ENCODE data around the gene OARD1. TPM values are rescaled to one million over a fixed set of nuclear protein-coding genes. Genes with fewer than 3 reads are reported as not detected.

Gene OARD1
- total RNA-seq, 4 donors from 2014 or later, result 8.6 to 30.0 (median 16.1) TPM

DNA sequence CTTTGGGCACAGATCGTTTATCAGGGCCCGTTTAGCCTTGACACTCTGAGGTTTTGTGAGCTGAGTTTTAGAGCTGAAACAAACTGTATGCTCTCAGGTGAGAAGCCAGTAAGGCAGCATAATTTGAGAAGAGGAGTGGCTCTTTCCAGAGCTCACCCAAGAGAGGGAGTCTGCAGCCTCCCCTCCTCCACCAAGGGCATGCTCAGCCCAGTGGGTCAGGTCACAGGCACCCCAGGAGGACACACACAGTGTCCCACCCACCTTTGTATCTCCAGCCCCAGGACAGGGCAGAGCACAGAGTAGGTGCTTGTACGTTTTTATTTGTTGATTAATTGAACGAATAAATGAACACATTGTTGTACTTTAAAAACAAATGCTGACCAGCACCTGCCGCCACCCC is 26.5 kb downstream of the OARD1 start:
- TF ChIP-seq, protein P1, sequence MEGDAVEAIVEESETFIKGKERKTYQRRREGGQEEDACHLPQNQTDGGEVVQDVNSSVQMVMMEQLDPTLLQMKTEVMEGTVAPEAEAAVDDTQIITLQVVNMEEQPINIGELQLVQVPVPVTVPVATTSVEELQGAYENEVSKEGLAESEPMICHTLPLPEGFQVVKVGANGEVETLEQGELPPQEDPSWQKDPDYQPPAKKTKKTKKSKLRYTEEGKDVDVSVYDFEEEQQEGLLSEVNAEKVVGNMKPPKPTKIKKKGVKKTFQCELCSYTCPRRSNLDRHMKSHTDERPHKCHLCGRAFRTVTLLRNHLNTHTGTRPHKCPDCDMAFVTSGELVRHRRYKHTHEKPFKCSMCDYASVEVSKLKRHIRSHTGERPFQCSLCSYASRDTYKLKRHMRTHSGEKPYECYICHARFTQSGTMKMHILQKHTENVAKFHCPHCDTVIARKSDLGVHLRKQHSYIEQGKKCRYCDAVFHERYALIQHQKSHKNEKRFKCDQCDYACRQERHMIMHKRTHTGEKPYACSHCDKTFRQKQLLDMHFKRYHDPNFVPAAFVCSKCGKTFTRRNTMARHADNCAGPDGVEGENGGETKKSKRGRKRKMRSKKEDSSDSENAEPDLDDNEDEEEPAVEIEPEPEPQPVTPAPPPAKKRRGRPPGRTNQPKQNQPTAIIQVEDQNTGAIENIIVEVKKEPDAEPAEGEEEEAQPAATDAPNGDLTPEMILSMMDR (IDR thresholded peaks at IDR 0.05), result no peak
- no peak for TF ChIP-seq POLR2A (IDR thresholded peaks at IDR 0.05)
- H3K27me3 ChIP-seq, result no peaks in the 10 kb centered on the region
- no peak overlapping the region for H3K27ac ChIP-seq
- 61 to 75% methylated on average over 5 of the region's 5 CpGs for WGBS, 2 donors
- H3K36me3 ChIP-seq, result no peaks in the 10 kb centered on the region
- H3K4me1 ChIP-seq, result peaks cover 0 to 24% (median under 1%) of the 10 kb centered on the region in 3 donors
- intact Hi-C loops (cut with DNase I), result no loop called here
- no peaks in the 10 kb centered on the region for H3K9me3 ChIP-seq
- no peak overlapping the region for H3K4me3 ChIP-seq
- DNase-seq, result no peak

DNA sequence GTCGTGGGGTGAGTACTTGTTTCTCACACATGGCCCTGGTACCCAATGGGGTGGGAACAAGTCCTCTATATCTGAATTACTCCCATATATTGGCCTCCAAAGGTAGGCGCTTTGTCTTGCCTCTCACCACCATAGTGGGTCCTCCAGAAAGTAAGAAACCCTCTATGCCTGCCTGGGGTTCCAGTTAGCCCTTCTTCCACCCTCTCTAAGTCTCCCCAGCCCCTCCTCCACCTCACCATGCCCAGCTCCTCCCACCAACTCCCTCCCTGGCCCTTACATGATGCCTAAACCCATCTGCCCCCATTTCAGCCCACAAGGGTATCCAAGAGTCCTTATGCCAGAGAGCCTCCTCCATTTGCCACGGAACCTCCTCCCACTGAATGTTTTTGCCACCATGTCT is 29.0 kb downstream of the OARD1 start:
- H3K27me3 ChIP-seq, result no peaks in the 10 kb centered on the region
- no peak for TF ChIP-seq POLR2A (IDR thresholded peaks at IDR 0.05)
- TF ChIP-seq, protein P1 (IDR thresholded peaks at IDR 0.05), result no peak
- no peak overlapping the region for H3K27ac ChIP-seq
- no peak overlapping the region for H3K4me3 ChIP-seq
- no peaks in the 10 kb centered on the region for H3K36me3 ChIP-seq
- 88 to 93% methylated on average over 3 of the region's 3 CpGs for WGBS, 2 donors
- DNase-seq, result no peak
- peaks cover 0 to 24% (median 5%) of the 10 kb centered on the region in 3 donors for H3K4me1 ChIP-seq
- intact Hi-C loops (cut with DNase I), result no loop called here
- H3K9me3 ChIP-seq, result no peaks in the 10 kb centered on the region

DNA sequence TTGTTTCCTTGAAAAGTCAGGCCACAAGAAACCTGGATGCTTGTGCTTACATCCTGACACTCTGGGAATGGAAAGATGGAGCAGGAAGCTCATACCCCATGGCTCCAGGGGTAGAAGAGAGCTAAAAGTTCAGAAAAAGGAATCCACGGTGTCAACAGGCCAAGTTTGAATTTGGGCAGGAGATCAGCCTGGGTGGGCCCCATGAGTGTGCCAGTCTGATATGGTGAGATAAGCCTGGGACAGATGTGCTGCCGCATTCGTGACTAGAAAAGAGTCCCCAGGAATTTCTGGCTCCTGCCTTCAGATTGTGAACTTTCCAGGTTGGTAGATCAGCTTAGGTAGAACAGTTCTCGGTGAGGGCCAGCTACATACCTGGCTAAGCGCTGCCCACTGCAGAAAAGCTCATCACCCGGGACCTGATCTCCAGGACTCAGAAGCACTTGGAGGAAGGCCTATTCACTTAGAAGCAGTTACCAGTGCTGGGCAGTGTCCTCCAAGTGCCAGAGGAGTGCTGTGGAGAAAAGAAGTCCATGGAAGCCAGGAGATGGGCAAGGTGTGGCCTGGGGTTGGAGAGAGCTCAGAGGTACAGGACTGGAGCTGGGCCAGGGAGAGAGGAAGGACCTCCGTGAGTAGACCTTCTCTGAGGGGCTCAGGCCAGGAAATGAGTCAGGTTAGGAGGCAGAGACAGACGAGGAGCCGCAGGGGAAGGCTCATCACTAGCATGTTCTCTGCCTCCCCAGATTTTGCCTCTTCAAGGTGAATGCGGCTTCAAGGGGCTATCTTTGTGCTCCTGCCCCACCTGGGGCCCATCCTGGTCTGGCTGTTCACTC is 29.7 kb downstream of the OARD1 start, which contains the start of gene TSPO2:
Gene TSPO2, plus strand, starts transcription at position 242 of the 830 bp plus-strand sequence. Its CDS starts 519 bp downstream, at position 761.
- no peak for DNase-seq
- Histone ChIP-seq H3K27me3 (no peaks in the 10 kb centered on the region), H3K4me3 (no peak within 1 kb of the TSS), H3K36me3 (no peaks in the 10 kb centered on the region), H3K9me3 (no peaks in the 10 kb centered on the region), H3K27ac (no peak within 1 kb of the TSS), H3K4me1 (peaks cover 0 to 24% (median 5%) of the 10 kb centered on the region in 3 donors)
- WGBS, 2 donors, result 82 to 85% methylated on average over 7 of the region's 10 CpGs
- intact Hi-C loops (cut with DNase I), result no loop called here
- TF ChIP-seq, protein P1 (IDR thresholded peaks at IDR 0.05), result no peak
- no peak for TF ChIP-seq POLR2A (IDR thresholded peaks at IDR 0.05)

DNA sequence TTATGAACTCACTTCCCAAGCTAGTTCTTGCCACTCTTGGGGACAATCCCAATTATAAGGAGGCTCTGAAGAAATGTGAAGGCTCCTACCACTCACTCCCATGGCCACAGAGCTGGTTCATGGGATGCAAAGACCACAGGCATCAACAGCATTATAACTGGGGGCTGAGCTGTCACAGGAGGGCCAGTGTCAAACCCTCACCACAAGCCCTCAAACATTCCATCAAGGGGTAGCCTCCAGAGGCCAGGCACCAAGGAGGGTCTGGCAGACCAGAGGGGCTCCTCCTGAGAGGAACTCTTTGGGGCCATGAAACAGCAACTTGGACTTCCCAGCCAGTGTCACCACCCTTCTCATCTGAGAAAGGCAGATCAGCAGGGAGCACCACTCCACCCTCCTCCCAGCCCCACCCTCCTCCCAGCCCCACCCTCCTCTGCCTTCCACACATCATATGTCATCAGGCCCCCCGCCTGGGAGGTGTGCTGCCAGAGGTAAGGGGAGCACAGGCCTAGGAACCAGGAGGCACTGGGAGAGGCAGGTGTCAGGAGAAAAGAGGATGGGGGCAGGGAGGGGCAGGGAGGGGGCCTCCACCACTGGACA is 31.1 kb downstream of the OARD1 start:
- Histone ChIP-seq H3K4me1 (peaks cover 4 to 38% (median 5%) of the 10 kb centered on the region in 3 donors), H3K27ac (no peak overlapping the region), H3K36me3 (no peaks in the 10 kb centered on the region), H3K9me3 (no peaks in the 10 kb centered on the region), H3K27me3 (no peaks in the 10 kb centered on the region), H3K4me3 (no peak overlapping the region)
- no peak for DNase-seq
- WGBS, 2 donors, result 83% methylated on average over 1 of the region's 1 CpG; no CpG with 5 or more reads in 1 of the 2 donors
- TF ChIP-seq, protein P1 (IDR thresholded peaks at IDR 0.05), result no peak
- TF ChIP-seq POLR2A (IDR thresholded peaks at IDR 0.05), result no peak
- intact Hi-C loops (cut with DNase I), result no loop called here

Data from esophagus squamous epithelium (tissue), 5 donors.